Ovary (tissue), 10 donors: Measurements from ENCODE around the gene WDR4. TPM values are rescaled to one million over a fixed set of nuclear protein-coding genes. Genes with fewer than 3 reads are reported as not detected.
"Not testable (repeated sequence)": the region's sequence is repeated elsewhere in the genome, so short reads cannot be mapped to it uniquely, and the experiment has no call there.

Source experiments
- DNase-seq, 5 donors: peaks; one replicate each; pipeline ENCODE4 v3.0.0-alpha.2; 2019 to 2020
- H3K27ac ChIP-seq, 2 donors: fragments of 200-600 bp; one replicate each; pipeline versions ENCODE4 v1.5.1 to v1.8.0; 2019 to 2022
- H3K27me3 ChIP-seq: fragments of 200-600 bp; one replicate; pipeline ENCODE4 v1.8.0; 2022
- H3K36me3 ChIP-seq: fragments of 200-600 bp; sonication (generic); one replicate; pipeline ENCODE4 v1.5.1; 2019
- H3K4me1 ChIP-seq: one replicate; pipeline ENCODE4 v1.8.1; 2013; ENCODE audit warnings: mild to moderate bottlenecking, moderate library complexity; ENCODE audit not compliant: insufficient read depth
- H3K4me3 ChIP-seq: fragments of 200-600 bp; sonication (generic); one replicate; pipeline ENCODE4 v1.5.1; 2017
- H3K9me3 ChIP-seq, 2 donors: fragments of 200-600 bp in 1 of 2; sonication (generic) in 1 of 2; one replicate each; pipeline versions ENCODE4 v1.5.1 to v1.8.1; 2013 to 2019; ENCODE audit warnings: mild to moderate bottlenecking in 1 of 2, moderate library complexity in 1 of 2
- CTCF ChIP-seq, 3 donors: fragments of 450-650 bp in 2 of 3; fragments of 200-600 bp in 1 of 3; IDR thresholded peaks; one replicate each; pipeline versions ENCODE4 v1.5.1 to v1.8.0; 2016 to 2022; ENCODE audit warnings: antibody characterized with exemption in 3 of 3, mild to moderate bottlenecking in 1 of 3
- EP300 ChIP-seq: sonication (generic); formaldehyde crosslinking; IDR thresholded peaks from one replicate; pipeline ENCODE4 v1.6.1; 2017; ENCODE audit warnings: antibody characterized with exemption
- POLR2A ChIP-seq: fragments of 450-650 bp; IDR thresholded peaks from one replicate; pipeline ENCODE4 v1.6.1; 2017; ENCODE audit warnings: antibody characterized with exemption, mild to moderate bottlenecking, moderate library complexity
- WGBS, 3 donors: extraction: QIAGEN DNeasy Blood & Tissue Kit in 1 of 3; methylation state at CpG; one replicate each; pipeline versions ENCODE4 v1.1.5 to v1.1.7; 2013 to 2017; 5-methylcytosine and 5-hydroxymethylcytosine counted together
- intact Hi-C, 4 donors: fragments of 100-400 bp; cut with DNase I; formaldehyde crosslinking; loops; one replicate each; pipeline versions ENCODE4 v1.11.0 to v1.15.1; 2022 to 2023
- long read RNA-seq, 3 donors: library from polyadenylated mRNA in 2 of 3; unstranded in 2 of 3; transcript quantifications; one replicate each; pipeline ENCODE4 v2.0.0 and lab custom pipeline, GENCODE V29; 2021 to 2026
- polyA plus RNA-seq, 2 donors: library from polyadenylated mRNA; stranded (reverse); fragments of 200-250 nt in 1 of 2; fragments of 350-450 nt in 1 of 2; fragmentation: Illumina TruSeq in 1 of 2; extraction: RNeasy Lipid Tissue Mini Kit (QIAGEN cat#74804) in 1 of 2; gene quantifications; one replicate each; pipeline ENCODE4 v1.2.3, GENCODE V29; 2013 to 2014
- total RNA-seq, 7 donors: library from RNA; depleted of rRNA in 2 of 7; stranded (reverse); fragments of >200 nt in 2 of 7; fragmentation: NEBNext Ultra II Directional in 3 of 7; extraction: Animal tissue kit (Norgen Biotek cat#: 25700) in 3 of 7; gene quantifications; one replicate each; pipeline versions ENCODE4 v1.1.0 to v1.2.4, GENCODE V29; 2016 to 2023
- donor health status: DM: no; HTN: no; CAD: no; lungs with moderate emphysema.
- donor health status: DM: no; HTN: no; CAD: no.
- donor health status: Bipolar disorder and iron deficiency.
- donor health status: DM: yes; HTN: yes; CAD: no.
- donor health status: DM: no; HTN: no; CAD: no.
- donor health status: DM: yes; HTN: yes; CAD: no.

The WDR4 gene
- 10 to 100 TPM in 6 of 7 donors, 1 to 10 TPM in 1; 6.0 to 33.1 (median 16.6) TPM for total RNA-seq
- 1 to 10 TPM; 3.2 to 9.3 TPM for polyA plus RNA-seq
- long read RNA-seq, donor 1, transcript WDR4-201 (12 exons, 1,471 nt): minor isoform, 10 of 57 reads
- long read RNA-seq, donor 1, transcript WDR4-202 (11 exons, 2,122 nt): major isoform, 14 of 57 reads
- long read RNA-seq, donor 1, partial matches to known transcripts: 10 of 57 reads
- long read RNA-seq, donor 1, other reads (novel, unspliced or antisense): 23 of 57 reads
- long read RNA-seq, donor 2, partial matches to known transcripts: 7 of 9 reads
- long read RNA-seq, donor 2, other reads (novel, unspliced or antisense): 0 of 9 reads
- long read RNA-seq, donor 3, transcript WDR4-201 (12 exons, 1,471 nt): minor isoform, 5 of 43 reads
- long read RNA-seq, donor 3, transcript WDR4-202 (11 exons, 2,122 nt): major isoform, 9 of 43 reads
- long read RNA-seq, donor 3, partial matches to known transcripts: 14 of 43 reads
- long read RNA-seq, donor 3, other reads (novel, unspliced or antisense): 14 of 43 reads

GRCh38 chr21:42878993-42879787 lies at the start of gene WDR4:
Gene WDR4 (minus strand): TSS chr21:42879539. CDS start chr21:42879495, 44 bp downstream.
- no peaks in the 10 kb centered on the region for H3K27me3 ChIP-seq
- no peaks in the 10 kb centered on the region for H3K9me3 ChIP-seq
- intact Hi-C loops: no loop called here
- TF ChIP-seq EP300 (no peak), CTCF (IDR thresholded peaks at IDR 0.05) (peak in 1 of 3 donors; percentile 6), POLR2A (peak; percentile 83)
- peak; percentile 97 to 99 (median 98) for DNase-seq
- WGBS, 3 donors: 0 to 1% (median 0%) methylated on average over 66 to 80 of the region's 80 CpGs
- H3K27ac ChIP-seq: peak within 1 kb of the TSS; percentile 55 to 76
- no peaks in the 10 kb centered on the region for H3K36me3 ChIP-seq
- H3K4me1 ChIP-seq: peaks cover 2% of the 10 kb centered on the region
- peak within 1 kb of the TSS; percentile 100 for H3K4me3 ChIP-seq

GRCh38 chr21:42927474-42928200 lies 48.3 kb upstream of the WDR4 start:
- 92 to 93% (median 93%) methylated on average over 23 of the region's 23 CpGs for WGBS, 3 donors
- peak in 1 of 5 donors; percentile 28 for DNase-seq
- intact Hi-C loops: not testable (repeated sequence)

GRCh38 chr21:42925114-42925926 lies 46.0 kb upstream of the WDR4 start, which contains the start of gene ERVH48-1:
Gene ERVH48-1 (minus strand): TSS chr21:42925630. CDS start chr21:42919006, 6,624 bp downstream.
- Histone ChIP-seq H3K27me3 (no peaks in the 10 kb centered on the region), H3K4me1 (no peaks in the 10 kb centered on the region), H3K9me3 (no peaks in the 10 kb centered on the region), H3K4me3 (no peak within 1 kb of the TSS), H3K36me3 (no peaks in the 10 kb centered on the region), H3K27ac (no peak within 1 kb of the TSS)
- peak in 1 of 5 donors; percentile 33 for DNase-seq
- intact Hi-C loops: no loop called here
- TF ChIP-seq EP300 (no peak), CTCF (IDR thresholded peaks at IDR 0.05) (no peak), POLR2A (no peak)
- WGBS, 3 donors: 87 to 89% (median 88%) methylated on average over 27 to 29 of the region's 29 CpGs

More at GRCh38 chr21:42927474-42928200, 48.3 kb upstream of the WDR4 start:
- not testable (repeated sequence) for H3K27me3 ChIP-seq, H3K27ac ChIP-seq, H3K36me3 ChIP-seq, H3K9me3 ChIP-seq, H3K4me1 ChIP-seq, H3K4me3 ChIP-seq

GRCh38 chr21:42924433-42924751 lies 45.1 kb upstream of the WDR4 start:
- Histone ChIP-seq H3K27ac (no peak overlapping the region), H3K36me3 (no peaks in the 10 kb centered on the region), H3K4me1 (no peaks in the 10 kb centered on the region), H3K9me3 (no peaks in the 10 kb centered on the region), H3K4me3 (no peak overlapping the region), H3K27me3 (no peaks in the 10 kb centered on the region)
- TF ChIP-seq CTCF (IDR thresholded peaks at IDR 0.05) (no peak), EP300 (no peak), POLR2A (no peak)
- WGBS, 3 donors: 81 to 84% (median 84%) methylated on average over 6 of the region's 6 CpGs
- intact Hi-C loops: no loop called here
- DNase-seq: no peak
